Activated naive CD4-positive, alpha-beta T cell treated with anti-CD3 and anti-CD28 coated beads for 36 hours (primary cell): ENCODE data around the gene HEATR1. TPM values are rescaled to one million over a fixed set of nuclear protein-coding genes. Genes with fewer than 3 reads are reported as not detected.
A peak's percentile ranks its signal among the peaks of the same experiment; 100 is the strongest.
"Not testable (repeated sequence)": the region's sequence is repeated elsewhere in the genome, so short reads cannot be mapped to it uniquely, and the experiment has no call there.

ENCODE experiments used
- CTCF ChIA-PET: fragments of 350-600 bp; sonication (Branson Sonifier 250); formaldehyde crosslinking; loops from one replicate; lab custom pipeline; 2021; ENCODE audit warnings: antibody characterized with exemption; lab: Charles Lee
- DNase-seq: peaks from one replicate; pipeline ENCODE4 v3.0.0-alpha.2; 2020
- H3K27ac Mint-ChIP-seq: one replicate; pipeline ENCODE4 v1.8.0; 2021; ENCODE audit warnings: mild to moderate bottlenecking, mixed read lengths
- H3K27me3 Mint-ChIP-seq: one replicate; pipeline ENCODE4 v1.8.0; 2021; ENCODE audit warnings: low read depth, mixed read lengths
- H3K36me3 Mint-ChIP-seq: one replicate; pipeline ENCODE4 v1.8.0; 2021; ENCODE audit warnings: low read depth, mixed read lengths
- H3K4me1 Mint-ChIP-seq: one replicate; pipeline ENCODE4 v1.8.0; 2021; ENCODE audit warnings: low read depth, mixed read lengths
- H3K4me3 Mint-ChIP-seq: one replicate; pipeline ENCODE4 v1.8.0; 2021; ENCODE audit warnings: mild to moderate bottlenecking, moderate library complexity, mixed read lengths
- H3K9me3 Mint-ChIP-seq: one replicate; pipeline ENCODE4 v1.8.0; 2021; ENCODE audit warnings: mixed read lengths
- intact Hi-C: fragments of 100-400 bp; cut with micrococcal nuclease; formaldehyde crosslinking; loops from one replicate; pipeline ENCODE4 v1.15.1; 2023
- total RNA-seq, 2 experiments: library from RNA; stranded (reverse); gene quantifications; one replicate each; pipeline ENCODE4 v1.2.3, GENCODE V29; 2021

Gene HEATR1
- total RNA-seq, 2 experiments from 2014 or later, result 71.6 to 75.1 TPM

- no peak overlapping the region for H3K27ac Mint-ChIP-seq
- CTCF ChIA-PET, result no interaction called here
- no peaks in the 10 kb centered on the region for H3K27me3 Mint-ChIP-seq
- intact Hi-C loops, result no loop called here
- no peak overlapping the region for H3K4me3 Mint-ChIP-seq
- peaks cover 12% of the 10 kb centered on the region for H3K4me1 Mint-ChIP-seq
- no peaks in the 10 kb centered on the region for H3K9me3 Mint-ChIP-seq
- DNase-seq, result no peak
- no peaks in the 10 kb centered on the region for H3K36me3 Mint-ChIP-seq
Observed at GRCh38 chr1:236514703-236515442, 89.4 kb downstream of the HEATR1 start.

DNA sequence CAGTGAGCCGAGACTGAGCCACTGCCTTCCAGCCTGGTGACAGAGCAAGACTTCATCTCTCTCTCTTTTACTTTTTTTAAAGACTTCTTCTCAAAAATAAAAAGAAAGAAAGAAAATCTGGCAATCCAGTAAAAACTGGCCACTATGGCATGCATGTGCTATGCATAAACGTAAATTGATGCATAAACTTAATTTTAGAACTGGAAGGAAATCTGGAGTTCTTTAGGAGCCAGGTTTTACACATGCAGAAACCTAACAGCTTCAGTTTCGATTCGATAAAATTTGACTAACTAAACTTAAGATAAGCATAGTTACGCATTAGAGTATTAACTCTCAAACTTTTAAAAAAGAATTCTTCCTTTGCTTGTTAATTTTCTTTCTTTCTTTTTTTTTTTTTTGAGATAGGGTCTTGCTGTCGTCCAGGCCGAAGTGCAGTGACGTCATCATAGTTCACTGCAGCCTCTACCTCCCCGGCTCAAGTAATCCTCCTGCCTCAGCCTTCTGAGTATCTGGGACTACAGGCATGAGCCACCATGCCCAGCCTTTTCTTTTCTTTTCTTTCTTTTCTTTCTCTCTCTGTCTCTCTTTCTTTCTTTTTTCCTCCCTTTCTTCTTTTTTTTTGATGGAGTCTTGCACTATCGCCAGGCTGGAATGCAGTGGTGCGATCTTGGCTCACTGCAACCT, 92.4 kb downstream of the HEATR1 start:
- intact Hi-C loops, result no loop called here
- H3K4me3 Mint-ChIP-seq, result no peak overlapping the region
- no peaks in the 10 kb centered on the region for H3K27me3 Mint-ChIP-seq
- no peaks in the 10 kb centered on the region for H3K36me3 Mint-ChIP-seq
- H3K9me3 Mint-ChIP-seq, result no peaks in the 10 kb centered on the region
- H3K4me1 Mint-ChIP-seq, result peaks cover 15% of the 10 kb centered on the region
- no peak for DNase-seq
- no peak overlapping the region for H3K27ac Mint-ChIP-seq
- CTCF ChIA-PET, result interaction anchor here (0.7 kb wide), 1 partner anchor 12 kb away, joined by 3 read pairs; no protein-coding TSS in a partner anchor

GRCh38 chr1:236509647-236510401, 94.5 kb downstream of the HEATR1 start:
- H3K9me3 Mint-ChIP-seq, result no peaks in the 10 kb centered on the region
- H3K36me3 Mint-ChIP-seq, result no peaks in the 10 kb centered on the region
- intact Hi-C loops, result no loop called here
- no peak overlapping the region for H3K27ac Mint-ChIP-seq
- CTCF ChIA-PET, result no interaction called here
- DNase-seq, result no peak
- peaks cover 8% of the 10 kb centered on the region for H3K4me1 Mint-ChIP-seq
- H3K27me3 Mint-ChIP-seq, result no peaks in the 10 kb centered on the region
- H3K4me3 Mint-ChIP-seq, result no peak overlapping the region

DNA sequence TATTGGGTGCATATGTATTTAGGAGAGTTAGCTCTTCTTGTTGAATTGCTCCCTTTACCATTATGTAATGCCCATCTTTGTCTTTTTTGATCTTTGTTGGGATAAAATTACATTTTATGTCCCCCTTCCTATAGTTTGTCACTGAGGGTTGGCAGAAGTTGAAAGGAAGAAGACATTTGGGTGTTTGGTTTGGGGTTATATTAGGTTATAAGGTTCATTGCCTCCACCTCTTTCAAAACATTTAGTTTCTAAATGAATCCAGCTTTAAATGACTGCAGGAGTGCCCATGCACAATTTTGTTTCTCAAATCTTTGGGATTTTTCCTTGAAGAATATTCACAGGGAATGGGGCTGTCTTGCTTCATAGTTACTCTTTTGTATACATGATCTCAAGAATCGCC, 95.1 kb downstream of the HEATR1 start:
- CTCF ChIA-PET, result no interaction called here
- no peaks in the 10 kb centered on the region for H3K36me3 Mint-ChIP-seq
- no peak for DNase-seq
- peaks cover 8% of the 10 kb centered on the region for H3K4me1 Mint-ChIP-seq
- H3K9me3 Mint-ChIP-seq, result no peaks in the 10 kb centered on the region
- no peak overlapping the region for H3K27ac Mint-ChIP-seq
- intact Hi-C loops, result no loop called here
- H3K27me3 Mint-ChIP-seq, result no peaks in the 10 kb centered on the region
- no peak overlapping the region for H3K4me3 Mint-ChIP-seq

DNA sequence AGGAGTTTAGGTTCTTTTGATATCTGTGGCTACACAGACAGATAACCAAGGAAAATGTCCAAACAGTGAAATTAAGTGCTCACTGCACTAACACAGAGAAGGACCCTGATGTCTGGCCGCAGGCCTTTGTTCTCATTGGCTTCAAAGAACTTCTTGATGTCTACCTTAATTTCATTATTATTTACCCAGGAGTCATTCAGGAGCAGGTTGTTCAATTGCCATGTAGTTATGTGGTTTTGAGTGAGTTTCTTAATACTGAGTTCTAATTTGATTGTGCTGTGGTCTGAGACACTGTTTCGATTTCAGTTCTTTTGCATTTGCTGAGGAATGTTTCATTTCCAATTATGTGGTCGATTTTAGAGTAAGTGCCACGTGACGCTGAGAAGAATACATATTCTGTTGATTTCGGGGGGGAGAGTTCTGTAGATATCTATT, 95.7 kb downstream of the HEATR1 start:
- Mint-ChIP-seq H3K27ac (no peak overlapping the region), H3K4me3 (no peak overlapping the region), H3K9me3 (no peaks in the 10 kb centered on the region), H3K4me1 (peaks cover 8% of the 10 kb centered on the region), H3K27me3 (no peaks in the 10 kb centered on the region), H3K36me3 (no peaks in the 10 kb centered on the region)
- intact Hi-C loops, result no loop called here
- DNase-seq, result no peak
- CTCF ChIA-PET, result no interaction called here

DNA sequence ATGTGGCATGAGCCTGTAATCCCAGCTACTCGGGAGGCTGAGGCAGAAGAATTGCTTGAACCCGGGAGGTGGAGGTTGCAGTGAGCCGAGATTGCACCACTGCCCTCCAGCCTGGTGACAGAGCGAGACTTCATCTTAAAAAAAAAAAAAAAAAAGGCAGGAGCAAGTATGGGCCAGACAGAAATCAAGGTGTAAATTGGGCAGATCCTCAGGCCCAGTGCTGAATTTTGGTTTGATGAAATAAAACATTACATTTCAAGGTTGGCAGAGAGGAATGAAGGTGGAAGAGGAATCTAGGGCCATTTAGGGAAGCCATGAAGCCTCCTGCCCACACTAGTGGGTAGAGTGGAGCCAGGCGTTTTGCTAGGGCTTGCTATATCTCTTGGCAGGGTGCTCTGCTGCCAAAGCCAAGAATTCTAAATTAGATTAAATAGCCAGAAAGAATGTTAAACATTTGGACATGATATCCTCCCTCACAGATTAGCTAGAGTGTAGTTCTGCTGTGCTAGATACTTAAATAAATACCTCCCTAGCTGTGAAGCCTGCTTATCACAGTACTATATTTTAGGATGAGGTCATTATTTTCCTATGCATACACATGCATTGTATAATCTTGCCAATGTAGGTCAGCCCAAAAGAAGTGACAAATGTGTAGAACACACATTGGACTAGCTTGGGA, 97.2 kb downstream of the HEATR1 start:
- Mint-ChIP-seq H3K36me3 (no peaks in the 10 kb centered on the region), H3K9me3 (no peaks in the 10 kb centered on the region), H3K4me1 (peaks cover 18% of the 10 kb centered on the region), H3K27me3 (no peaks in the 10 kb centered on the region), H3K27ac (no peak overlapping the region), H3K4me3 (no peak overlapping the region)
- DNase-seq, result no peak
- CTCF ChIA-PET, result interaction anchor here (0.5 kb wide), 1 partner anchor 21 kb away, joined by 4 read pairs; no protein-coding TSS in a partner anchor
- intact Hi-C loops, result no loop called here

- CTCF ChIA-PET, result interaction anchor here (0.7 kb wide), 1 partner anchor 930 kb away, joined by 3 read pairs; no protein-coding TSS in a partner anchor
- H3K4me3 Mint-ChIP-seq, intact Hi-C loops: not testable (repeated sequence)
Observed at GRCh38 chr1:236504338-236504737, 100.0 kb downstream of the HEATR1 start.

GRCh38 chr1:236502972-236503639, 101.2 kb downstream of the HEATR1 start:
- Mint-ChIP-seq H3K4me1 (peaks cover 10% of the 10 kb centered on the region), H3K9me3 (no peaks in the 10 kb centered on the region), H3K36me3 (no peaks in the 10 kb centered on the region), H3K27ac (no peak overlapping the region), H3K27me3 (no peaks in the 10 kb centered on the region), H3K4me3 (peak overlapping the region; percentile 48)
- CTCF ChIA-PET, result interaction anchor here (0.6 to 0.8 kb wide), 4 partner anchors 42 to 399 kb away, joined by 3 to 4 read pairs (median 3); no protein-coding TSS in a partner anchor
- intact Hi-C loops, result no loop called here
- peak; percentile 37 for DNase-seq

More at GRCh38 chr1:236504338-236504737, 100.0 kb downstream of the HEATR1 start:
- H3K27me3 Mint-ChIP-seq, H3K27ac Mint-ChIP-seq, DNase-seq, H3K9me3 Mint-ChIP-seq, H3K36me3 Mint-ChIP-seq: not testable (repeated sequence)
- H3K4me1 Mint-ChIP-seq, result peaks cover 18% of the 10 kb centered on the region

GRCh38 chr1:236502579-236502971, 101.7 kb downstream of the HEATR1 start:
- Mint-ChIP-seq H3K36me3 (no peaks in the 10 kb centered on the region), H3K9me3 (no peaks in the 10 kb centered on the region), H3K4me3 (peak overlapping the region; percentile 10), H3K4me1 (peaks cover 10% of the 10 kb centered on the region), H3K27ac (no peak overlapping the region), H3K27me3 (no peaks in the 10 kb centered on the region)
- CTCF ChIA-PET, result interaction anchor here (0.6 to 1.1 kb wide), 3 partner anchors 174 to 393 kb away, joined by 3 to 4 read pairs (median 3); no protein-coding TSS in a partner anchor
- intact Hi-C loops, result no loop called here
- DNase-seq, result no peak

DNA sequence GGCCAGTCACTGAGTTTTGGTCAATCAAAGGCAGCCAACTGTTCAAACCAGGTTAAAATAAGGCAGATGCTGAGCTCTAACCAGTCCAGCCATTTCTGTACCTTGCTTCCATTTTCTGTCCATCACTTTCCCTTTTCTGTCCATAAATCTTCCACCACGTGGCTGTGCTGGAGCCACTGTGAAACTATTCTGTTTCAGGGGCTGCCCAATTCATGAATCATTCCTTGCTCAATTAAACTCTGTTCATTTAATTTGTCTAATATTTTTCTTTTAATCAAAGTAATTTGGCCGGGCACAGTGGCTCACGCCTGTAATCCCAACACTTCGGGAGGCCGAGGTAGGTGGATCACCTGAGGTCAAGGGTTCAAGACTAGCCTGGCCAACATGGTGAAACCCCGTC, 103.2 kb downstream of the HEATR1 start:
- Mint-ChIP-seq H3K36me3 (no peaks in the 10 kb centered on the region), H3K27ac (no peak overlapping the region), H3K27me3 (peaks cover 3% of the 10 kb centered on the region), H3K9me3 (no peaks in the 10 kb centered on the region), H3K4me3 (no peak overlapping the region), H3K4me1 (peaks cover 10% of the 10 kb centered on the region)
- CTCF ChIA-PET, result no interaction called here
- intact Hi-C loops, result no loop called here
- DNase-seq, result no peak
